SK-N-SH treated with all-trans-retinoic acid at 6 μM for 48 hours (cell line): ENCODE data around the gene ZMYND19.

Source experiments
- SNAI2 ChIP-seq: fragments of 250-450 bp; sonication (Bioruptor Pico); IDR thresholded peaks from 2 replicates; pipeline ENCODE4 v1.5.0; 2020; ENCODE audit warnings: mild to moderate bottlenecking, moderate library complexity
- TOX ChIP-seq: fragments of 250-450 bp; sonication (Bioruptor Pico); IDR thresholded peaks from 2 replicates; pipeline ENCODE4 v1.8.0; 2021; ENCODE audit warnings: mild to moderate bottlenecking, moderate library complexity, borderline replicate concordance
- ZFP30 ChIP-seq: fragments of 450-650 bp; formaldehyde crosslinking; IDR thresholded peaks from 2 replicates; pipeline ENCODE4 v1.5.0; 2022; ENCODE audit warnings: mild to moderate bottlenecking, moderate library complexity
- TF ChIP-seq, protein P1 (sequence below): fragments of 250-450 bp; sonication (Bioruptor Pico); IDR thresholded peaks from 2 replicates; pipeline ENCODE4 v1.8.0; 2020; ENCODE audit warnings: mild to moderate bottlenecking, moderate library complexity, borderline replicate concordance

- TF ChIP-seq, protein P1, sequence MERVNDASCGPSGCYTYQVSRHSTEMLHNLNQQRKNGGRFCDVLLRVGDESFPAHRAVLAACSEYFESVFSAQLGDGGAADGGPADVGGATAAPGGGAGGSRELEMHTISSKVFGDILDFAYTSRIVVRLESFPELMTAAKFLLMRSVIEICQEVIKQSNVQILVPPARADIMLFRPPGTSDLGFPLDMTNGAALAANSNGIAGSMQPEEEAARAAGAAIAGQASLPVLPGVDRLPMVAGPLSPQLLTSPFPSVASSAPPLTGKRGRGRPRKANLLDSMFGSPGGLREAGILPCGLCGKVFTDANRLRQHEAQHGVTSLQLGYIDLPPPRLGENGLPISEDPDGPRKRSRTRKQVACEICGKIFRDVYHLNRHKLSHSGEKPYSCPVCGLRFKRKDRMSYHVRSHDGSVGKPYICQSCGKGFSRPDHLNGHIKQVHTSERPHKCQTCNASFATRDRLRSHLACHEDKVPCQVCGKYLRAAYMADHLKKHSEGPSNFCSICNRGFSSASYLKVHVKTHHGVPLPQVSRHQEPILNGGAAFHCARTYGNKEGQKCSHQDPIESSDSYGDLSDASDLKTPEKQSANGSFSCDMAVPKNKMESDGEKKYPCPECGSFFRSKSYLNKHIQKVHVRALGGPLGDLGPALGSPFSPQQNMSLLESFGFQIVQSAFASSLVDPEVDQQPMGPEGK = no peak
- TF ChIP-seq TOX (CRISPR knock-in tag) (no peak), ZFP30 (no peak), SNAI2 (CRISPR knock-in tag) (no peak)
Measured at GRCh38 chr9:137538058-137538457, 52.3 kb downstream of the ZMYND19 start.
